IPS DF 4.7 (cell line): ENCODE data around the gene RANBP1.

Experiments
- DNase-seq: peaks from one replicate; pipeline ENCODE4 v3.0.0-alpha.2; 2013; ENCODE audit warnings: low spot score; ENCODE audit errors: extremely low read depth

The RANBP1 gene

GRCh38 chr22:20088263-20088648, 27.6 kb upstream of the RANBP1 start:
- no peak for DNase-seq

- DNase-seq: no peak
Measured at GRCh38 chr22:20089226-20089976, 26.5 kb upstream of the RANBP1 start.

- DNase-seq: no peak
Measured at GRCh38 chr22:20089977-20090729, 25.8 kb upstream of the RANBP1 start.

- no peak for DNase-seq
Measured at GRCh38 chr22:20090730-20091240, 25.1 kb upstream of the RANBP1 start.

GRCh38 chr22:20091690-20092476, 24.0 kb upstream of the RANBP1 start:
- no peak for DNase-seq

GRCh38 chr22:20092477-20092854, 23.4 kb upstream of the RANBP1 start:
- no peak for DNase-seq

GRCh38 chr22:20093418-20094196, 22.3 kb upstream of the RANBP1 start:
- DNase-seq: no peak

GRCh38 chr22:20094197-20094807, 21.6 kb upstream of the RANBP1 start:
- no peak for DNase-seq

GRCh38 chr22:20095521-20095920, 20.4 kb upstream of the RANBP1 start:
- DNase-seq: no peak

- no peak for DNase-seq
Measured at GRCh38 chr22:20096574-20097420, 19.1 kb upstream of the RANBP1 start.

GRCh38 chr22:20099099-20099711, 16.7 kb upstream of the RANBP1 start:
- DNase-seq: no peak

- DNase-seq: no peak
Measured at GRCh38 chr22:20101638-20102037, 14.3 kb upstream of the RANBP1 start.

GRCh38 chr22:20102203-20102780, 13.6 kb upstream of the RANBP1 start:
- no peak for DNase-seq

- no peak for DNase-seq
Measured at GRCh38 chr22:20105456-20106204, 10.3 kb upstream of the RANBP1 start.

- no peak for DNase-seq
Measured at GRCh38 chr22:20106205-20106848, 9.6 kb upstream of the RANBP1 start.

GRCh38 chr22:20106849-20107237, 9.1 kb upstream of the RANBP1 start:
- no peak for DNase-seq

GRCh38 chr22:20107471-20107901, 8.4 kb upstream of the RANBP1 start:
- DNase-seq: no peak
